HepG2 (cell line): Measurements from ENCODE around the gene NEDD4L.

ENCODE experiments used
- ADNP ChIP-seq: sonication (generic); formaldehyde crosslinking; IDR thresholded peaks from 2 replicates; pipeline ENCODE4 v1.4.0; 2020; ENCODE audit warnings: missing genetic modification reagents
- GABPA ChIP-seq, 2 experiments: IDR thresholded peaks; 2 replicates each; pipeline ENCODE4 v1.6.1; 2011 to 2016; ENCODE audit warnings: low read depth in 2 of 2, low read length in 1 of 2, missing biosample characterization in 1 of 2, missing genetic modification characterization in 1 of 2
- GABPB1 ChIP-seq: IDR thresholded peaks from 2 replicates; pipeline ENCODE4 v1.6.1; 2016; ENCODE audit warnings: mild to moderate bottlenecking, missing genetic modification reagents, moderate library complexity, missing compliant biosample characterization
- JUN ChIP-seq: sonication (generic); formaldehyde crosslinking; IDR thresholded peaks from 2 replicates; pipeline ENCODE4 v1.4.0; 2020; ENCODE audit warnings: mild to moderate bottlenecking, missing genetic modification reagents
- KDM5A ChIP-seq: fragments of 200-600 bp; sonication (generic); IDR thresholded peaks from 2 replicates; pipeline ENCODE4 v1.7.0; 2018; ENCODE audit warnings: antibody characterized with exemption, mild to moderate bottlenecking, low read length, borderline replicate concordance
- MAFG ChIP-seq: sonication (generic); formaldehyde crosslinking; IDR thresholded peaks from 2 replicates; pipeline ENCODE4 v1.5.1; 2020; ENCODE audit warnings: mild to moderate bottlenecking, missing genetic modification reagents
- PHB2 ChIP-seq: fragments of 450-650 bp; IDR thresholded peaks from 2 replicates; pipeline ENCODE4 v1.6.1; 2018; ENCODE audit not compliant: partially characterized antibody
- POLR2AphosphoS5 ChIP-seq: IDR thresholded peaks from 2 replicates; pipeline ENCODE4 v1.6.1; 2012; ENCODE audit warnings: low read depth, low read length
- ZBTB33 ChIP-seq: sonication (generic); formaldehyde crosslinking; IDR thresholded peaks from 2 replicates; pipeline ENCODE4 v1.4.0; 2020; ENCODE audit warnings: missing genetic modification reagents
- ZNF644 ChIP-seq: IDR thresholded peaks from 2 replicates; pipeline ENCODE4 v1.6.1; 2016; ENCODE audit warnings: low read depth
- ZNF670 ChIP-seq: sonication (generic); formaldehyde crosslinking; IDR thresholded peaks from 2 replicates; pipeline ENCODE4 v1.8.0; 2022; ENCODE audit warnings: mild to moderate bottlenecking, missing genetic modification reagents, borderline replicate concordance
- TF ChIP-seq, protein P1 (sequence below): sonication (generic); formaldehyde crosslinking; IDR thresholded peaks from 2 replicates; pipeline ENCODE4 v1.5.0; 2020; ENCODE audit warnings: mild to moderate bottlenecking, missing genetic modification reagents, moderate library complexity

GRCh38 chr18:58258692-58259342 lies 214.8 kb downstream of the NEDD4L start:
- no peak for TF ChIP-seq KDM5A
- TF ChIP-seq ZBTB33 (CRISPR knock-in tag), result no peak
- TF ChIP-seq GABPA (IDR thresholded peaks at IDR 0.05; ENCODE audit: low read depth, low read length), result no peak
- no peak for TF ChIP-seq GABPA (CRISPR knock-in tag; IDR thresholded peaks at IDR 0.05; ENCODE audit: low read depth)
- no peak for TF ChIP-seq POLR2AphosphoS5
- TF ChIP-seq ADNP (CRISPR knock-in tag), result no peak
- no peak for TF ChIP-seq ZNF644 (CRISPR knock-in tag)
- TF ChIP-seq, protein P1, sequence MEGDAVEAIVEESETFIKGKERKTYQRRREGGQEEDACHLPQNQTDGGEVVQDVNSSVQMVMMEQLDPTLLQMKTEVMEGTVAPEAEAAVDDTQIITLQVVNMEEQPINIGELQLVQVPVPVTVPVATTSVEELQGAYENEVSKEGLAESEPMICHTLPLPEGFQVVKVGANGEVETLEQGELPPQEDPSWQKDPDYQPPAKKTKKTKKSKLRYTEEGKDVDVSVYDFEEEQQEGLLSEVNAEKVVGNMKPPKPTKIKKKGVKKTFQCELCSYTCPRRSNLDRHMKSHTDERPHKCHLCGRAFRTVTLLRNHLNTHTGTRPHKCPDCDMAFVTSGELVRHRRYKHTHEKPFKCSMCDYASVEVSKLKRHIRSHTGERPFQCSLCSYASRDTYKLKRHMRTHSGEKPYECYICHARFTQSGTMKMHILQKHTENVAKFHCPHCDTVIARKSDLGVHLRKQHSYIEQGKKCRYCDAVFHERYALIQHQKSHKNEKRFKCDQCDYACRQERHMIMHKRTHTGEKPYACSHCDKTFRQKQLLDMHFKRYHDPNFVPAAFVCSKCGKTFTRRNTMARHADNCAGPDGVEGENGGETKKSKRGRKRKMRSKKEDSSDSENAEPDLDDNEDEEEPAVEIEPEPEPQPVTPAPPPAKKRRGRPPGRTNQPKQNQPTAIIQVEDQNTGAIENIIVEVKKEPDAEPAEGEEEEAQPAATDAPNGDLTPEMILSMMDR (CRISPR knock-in tag), result no peak
- no peak for TF ChIP-seq JUN
- TF ChIP-seq GABPB1, result no peak
- no peak for TF ChIP-seq PHB2
- TF ChIP-seq MAFG, result no peak
- TF ChIP-seq ZNF670 (CRISPR knock-in tag), result no peak
